GM18867 (cell line): ENCODE data around the gene CDC42BPA.
"Not testable (repeated sequence)": the region's sequence is repeated elsewhere in the genome, so short reads cannot be mapped to it uniquely, and the experiment has no call there.

Experiments used
- ATAC-seq: cut with Tn5 transposase; IDR thresholded peaks from one replicate; pipeline ENCODE4 v1.9.1; 2021; ENCODE audit warnings: mild to moderate bottlenecking, moderate library complexity; ENCODE audit not compliant: unreplicated experiment

Gene CDC42BPA

GRCh38 chr1:227263869-227264268 lies 54.4 kb downstream of the CDC42BPA start:
- ATAC-seq = no peak

GRCh38 chr1:227261501-227261900 lies 56.8 kb downstream of the CDC42BPA start:
- no peak for ATAC-seq

GRCh38 chr1:227260433-227260832 lies 57.9 kb downstream of the CDC42BPA start:
- ATAC-seq = no peak

- no peak for ATAC-seq
Observed at GRCh38 chr1:227257964-227258363, 60.3 kb downstream of the CDC42BPA start.

- ATAC-seq = no peak
Observed at GRCh38 chr1:227255086-227255732, 63.1 kb downstream of the CDC42BPA start.

- ATAC-seq = no peak
Observed at GRCh38 chr1:227253065-227253464, 65.2 kb downstream of the CDC42BPA start.

- ATAC-seq = no peak
Observed at GRCh38 chr1:227245613-227246320, 72.5 kb downstream of the CDC42BPA start.

- ATAC-seq = no peak
Observed at GRCh38 chr1:227244339-227245118, 73.8 kb downstream of the CDC42BPA start.

GRCh38 chr1:227242811-227243682 lies 75.2 kb downstream of the CDC42BPA start:
- no peak for ATAC-seq

GRCh38 chr1:227240983-227241382 lies 77.3 kb downstream of the CDC42BPA start:
- no peak for ATAC-seq

- no peak for ATAC-seq
Observed at GRCh38 chr1:227234998-227235405, 83.3 kb downstream of the CDC42BPA start.

GRCh38 chr1:227231128-227231527 lies 87.2 kb downstream of the CDC42BPA start:
- not testable (repeated sequence) for ATAC-seq

GRCh38 chr1:227228201-227228600 lies 90.1 kb downstream of the CDC42BPA start:
- ATAC-seq = no peak

- no peak for ATAC-seq
Observed at GRCh38 chr1:227227761-227228160, 90.5 kb downstream of the CDC42BPA start.

- no peak for ATAC-seq
Observed at GRCh38 chr1:227225715-227226346, 92.5 kb downstream of the CDC42BPA start.

GRCh38 chr1:227223171-227223806 lies 95.0 kb downstream of the CDC42BPA start:
- no peak for ATAC-seq

- ATAC-seq = no peak
Observed at GRCh38 chr1:227219715-227220292, 98.5 kb downstream of the CDC42BPA start.

GRCh38 chr1:227218870-227219573 lies 99.3 kb downstream of the CDC42BPA start:
- ATAC-seq = no peak
